GM23338 (cell line): ENCODE measurements around the gene GRK5.

Experiments used
- CREB1 ChIP-seq: fragments of 250-450 bp; sonication (Bioruptor Pico); IDR thresholded peaks from 2 replicates; pipeline ENCODE4 v1.5.0; 2020; ENCODE audit warnings: low read depth, mild to moderate bottlenecking, moderate library complexity
- CTCF ChIP-seq, 2 experiments: fragments of 200-600 bp in 1 of 2; sonication (generic) in 1 of 2; conservative IDR thresholded peaks; 2 replicates each; pipeline versions ENCODE4 v1.5.1 to v1.6.1; 2016 to 2017; ENCODE audit warnings: antibody characterized with exemption in 2 of 2, low read depth in 2 of 2, mild to moderate bottlenecking in 2 of 2, moderate library complexity in 1 of 2
- EZH2 ChIP-seq: fragments of 200-600 bp; sonication (generic); IDR thresholded peaks from one replicate; pipeline ENCODE4 v1.8.0; 2017; ENCODE audit warnings: antibody characterized with exemption, mild to moderate bottlenecking, low read depth; ENCODE audit not compliant: unreplicated experiment
- EZH2phosphoT487 ChIP-seq: fragments of 200-600 bp; sonication (generic); IDR thresholded peaks from one replicate; pipeline ENCODE4 v1.8.1; 2018; ENCODE audit warnings: antibody characterized with exemption; ENCODE audit not compliant: unreplicated experiment
- JUNB ChIP-seq: IDR thresholded peaks from one replicate; pipeline ENCODE4 v1.6.1; 2016; ENCODE audit warnings: antibody characterized with exemption; ENCODE audit not compliant: unreplicated experiment
- NANOG ChIP-seq: IDR thresholded peaks from 2 replicates; pipeline ENCODE4 v1.6.1; 2016; ENCODE audit warnings: antibody characterized with exemption, borderline replicate concordance
- POLR2AphosphoS5 ChIP-seq: IDR thresholded peaks from 2 replicates; pipeline ENCODE4 v1.6.1; 2016; ENCODE audit warnings: antibody characterized with exemption, low read depth
- STAT1 ChIP-seq: IDR thresholded peaks from one replicate; pipeline ENCODE4 v1.6.1; 2016; ENCODE audit warnings: antibody characterized with exemption; ENCODE audit not compliant: unreplicated experiment
- ZNF114 ChIP-seq: fragments of 250-450 bp; sonication (Bioruptor Pico); IDR thresholded peaks from 2 replicates; pipeline ENCODE4 v1.5.0; 2020; ENCODE audit warnings: mild to moderate bottlenecking, moderate library complexity
- ZNF331 ChIP-seq: fragments of 250-450 bp; sonication (Bioruptor Pico); IDR thresholded peaks from 2 replicates; pipeline ENCODE4 v1.5.0; 2020; ENCODE audit warnings: low read depth, mild to moderate bottlenecking, moderate library complexity
- TF ChIP-seq, protein P1 (sequence below): fragments of 250-450 bp; sonication (Bioruptor Pico); IDR thresholded peaks from 2 replicates; pipeline ENCODE4 v1.5.0; 2020; ENCODE audit warnings: mild to moderate bottlenecking, moderate library complexity
- TF ChIP-seq, protein P2 (sequence below): IDR thresholded peaks from one replicate; pipeline ENCODE4 v1.6.1; 2018; ENCODE audit warnings: antibody characterized with exemption; ENCODE audit not compliant: unreplicated experiment
- TF ChIP-seq, protein P3 (sequence below): IDR thresholded peaks from 2 replicates; pipeline ENCODE4 v1.6.1; 2016; ENCODE audit warnings: antibody characterized with exemption

DNA sequence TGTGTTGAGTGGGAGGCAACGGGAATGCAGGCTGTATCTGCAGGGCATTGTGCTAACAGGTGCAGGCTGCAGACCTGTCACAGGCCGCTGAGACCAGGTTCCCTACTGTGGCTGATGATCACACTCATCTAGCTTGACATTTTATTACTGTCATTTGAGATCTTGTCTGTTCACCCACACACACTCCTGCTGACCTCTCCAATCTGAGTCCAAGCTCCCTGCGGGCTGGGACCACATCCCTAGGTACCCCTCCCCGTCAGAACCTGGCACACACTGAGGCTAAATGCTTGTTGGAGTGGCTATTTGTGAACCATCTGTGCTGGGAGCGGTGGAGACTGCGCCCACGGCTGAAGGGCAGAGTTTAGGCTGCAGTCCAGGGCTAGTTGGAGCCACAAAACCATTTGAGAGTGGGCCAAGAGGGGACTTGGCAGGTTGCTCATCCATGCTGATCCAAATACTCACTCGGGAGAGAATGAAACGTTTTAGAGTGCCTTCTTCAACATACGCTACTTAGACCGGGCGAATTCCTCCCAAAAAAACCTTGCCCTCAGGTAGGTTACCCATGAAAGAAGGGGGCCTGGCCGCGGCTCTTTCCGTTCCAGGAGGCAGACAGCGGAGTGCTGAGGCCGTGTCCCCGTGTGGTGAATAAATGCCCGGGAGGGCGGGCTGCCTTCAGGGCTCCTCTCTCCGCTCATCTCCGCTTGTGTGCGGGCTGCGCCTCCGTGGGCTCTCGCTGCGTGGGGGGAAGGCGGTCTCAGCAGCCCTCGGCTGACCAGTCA lies 170.8 kb downstream of the GRK5 start:
- TF ChIP-seq CTCF (conservative IDR thresholded peaks at IDR 0.05; ENCODE audit: low read depth in 2 of 2) (no peak), POLR2AphosphoS5 (no peak), EZH2 (no peak), CREB1 (CRISPR knock-in tag) (no peak), JUNB (no peak), NANOG (no peak), ZNF114 (CRISPR knock-in tag) (no peak), ZNF331 (CRISPR knock-in tag) (no peak), EZH2phosphoT487 (no peak), STAT1 (no peak)
- TF ChIP-seq, protein P1, sequence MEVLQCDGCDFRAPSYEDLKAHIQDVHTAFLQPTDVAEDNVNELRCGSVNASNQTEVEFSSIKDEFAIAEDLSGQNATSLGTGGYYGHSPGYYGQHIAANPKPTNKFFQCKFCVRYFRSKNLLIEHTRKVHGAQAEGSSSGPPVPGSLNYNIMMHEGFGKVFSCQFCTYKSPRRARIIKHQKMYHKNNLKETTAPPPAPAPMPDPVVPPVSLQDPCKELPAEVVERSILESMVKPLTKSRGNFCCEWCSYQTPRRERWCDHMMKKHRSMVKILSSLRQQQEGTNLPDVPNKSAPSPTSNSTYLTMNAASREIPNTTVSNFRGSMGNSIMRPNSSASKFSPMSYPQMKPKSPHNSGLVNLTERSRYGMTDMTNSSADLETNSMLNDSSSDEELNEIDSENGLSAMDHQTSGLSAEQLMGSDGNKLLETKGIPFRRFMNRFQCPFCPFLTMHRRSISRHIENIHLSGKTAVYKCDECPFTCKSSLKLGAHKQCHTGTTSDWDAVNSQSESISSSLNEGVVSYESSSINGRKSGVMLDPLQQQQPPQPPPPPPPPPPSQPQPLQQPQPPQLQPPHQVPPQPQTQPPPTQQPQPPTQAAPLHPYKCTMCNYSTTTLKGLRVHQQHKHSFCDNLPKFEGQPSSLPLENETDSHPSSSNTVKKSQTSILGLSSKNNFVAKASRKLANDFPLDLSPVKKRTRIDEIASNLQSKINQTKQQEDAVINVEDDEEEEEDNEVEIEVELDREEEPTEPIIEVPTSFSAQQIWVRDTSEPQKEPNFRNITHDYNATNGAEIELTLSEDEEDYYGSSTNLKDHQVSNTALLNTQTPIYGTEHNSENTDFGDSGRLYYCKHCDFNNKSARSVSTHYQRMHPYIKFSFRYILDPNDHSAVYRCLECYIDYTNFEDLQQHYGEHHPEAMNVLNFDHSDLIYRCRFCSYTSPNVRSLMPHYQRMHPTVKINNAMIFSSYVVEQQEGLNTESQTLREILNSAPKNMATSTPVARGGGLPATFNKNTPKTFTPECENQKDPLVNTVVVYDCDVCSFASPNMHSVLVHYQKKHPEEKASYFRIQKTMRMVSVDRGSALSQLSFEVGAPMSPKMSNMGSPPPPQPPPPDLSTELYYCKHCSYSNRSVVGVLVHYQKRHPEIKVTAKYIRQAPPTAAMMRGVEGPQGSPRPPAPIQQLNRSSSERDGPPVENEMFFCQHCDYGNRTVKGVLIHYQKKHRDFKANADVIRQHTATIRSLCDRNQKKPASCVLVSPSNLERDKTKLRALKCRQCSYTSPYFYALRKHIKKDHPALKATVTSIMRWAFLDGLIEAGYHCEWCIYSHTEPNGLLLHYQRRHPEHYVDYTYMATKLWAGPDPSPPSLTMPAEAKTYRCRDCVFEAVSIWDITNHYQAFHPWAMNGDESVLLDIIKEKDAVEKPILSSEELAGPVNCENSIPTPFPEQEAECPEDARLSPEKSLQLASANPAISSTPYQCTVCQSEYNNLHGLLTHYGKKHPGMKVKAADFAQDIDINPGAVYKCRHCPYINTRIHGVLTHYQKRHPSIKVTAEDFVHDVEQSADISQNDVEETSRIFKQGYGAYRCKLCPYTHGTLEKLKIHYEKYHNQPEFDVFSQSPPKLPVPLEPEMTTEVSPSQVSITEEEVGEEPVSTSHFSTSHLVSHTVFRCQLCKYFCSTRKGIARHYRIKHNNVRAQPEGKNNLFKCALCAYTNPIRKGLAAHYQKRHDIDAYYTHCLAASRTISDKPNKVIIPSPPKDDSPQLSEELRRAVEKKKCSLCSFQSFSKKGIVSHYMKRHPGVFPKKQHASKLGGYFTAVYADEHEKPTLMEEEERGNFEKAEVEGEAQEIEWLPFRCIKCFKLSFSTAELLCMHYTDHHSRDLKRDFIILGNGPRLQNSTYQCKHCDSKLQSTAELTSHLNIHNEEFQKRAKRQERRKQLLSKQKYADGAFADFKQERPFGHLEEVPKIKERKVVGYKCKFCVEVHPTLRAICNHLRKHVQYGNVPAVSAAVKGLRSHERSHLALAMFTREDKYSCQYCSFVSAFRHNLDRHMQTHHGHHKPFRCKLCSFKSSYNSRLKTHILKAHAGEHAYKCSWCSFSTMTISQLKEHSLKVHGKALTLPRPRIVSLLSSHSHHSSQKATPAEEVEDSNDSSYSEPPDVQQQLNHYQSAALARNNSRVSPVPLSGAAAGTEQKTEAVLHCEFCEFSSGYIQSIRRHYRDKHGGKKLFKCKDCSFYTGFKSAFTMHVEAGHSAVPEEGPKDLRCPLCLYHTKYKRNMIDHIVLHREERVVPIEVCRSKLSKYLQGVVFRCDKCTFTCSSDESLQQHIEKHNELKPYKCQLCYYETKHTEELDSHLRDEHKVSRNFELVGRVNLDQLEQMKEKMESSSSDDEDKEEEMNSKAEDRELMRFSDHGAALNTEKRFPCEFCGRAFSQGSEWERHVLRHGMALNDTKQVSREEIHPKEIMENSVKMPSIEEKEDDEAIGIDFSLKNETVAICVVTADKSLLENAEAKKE (CRISPR knock-in tag), result no peak
- TF ChIP-seq, protein P2, sequence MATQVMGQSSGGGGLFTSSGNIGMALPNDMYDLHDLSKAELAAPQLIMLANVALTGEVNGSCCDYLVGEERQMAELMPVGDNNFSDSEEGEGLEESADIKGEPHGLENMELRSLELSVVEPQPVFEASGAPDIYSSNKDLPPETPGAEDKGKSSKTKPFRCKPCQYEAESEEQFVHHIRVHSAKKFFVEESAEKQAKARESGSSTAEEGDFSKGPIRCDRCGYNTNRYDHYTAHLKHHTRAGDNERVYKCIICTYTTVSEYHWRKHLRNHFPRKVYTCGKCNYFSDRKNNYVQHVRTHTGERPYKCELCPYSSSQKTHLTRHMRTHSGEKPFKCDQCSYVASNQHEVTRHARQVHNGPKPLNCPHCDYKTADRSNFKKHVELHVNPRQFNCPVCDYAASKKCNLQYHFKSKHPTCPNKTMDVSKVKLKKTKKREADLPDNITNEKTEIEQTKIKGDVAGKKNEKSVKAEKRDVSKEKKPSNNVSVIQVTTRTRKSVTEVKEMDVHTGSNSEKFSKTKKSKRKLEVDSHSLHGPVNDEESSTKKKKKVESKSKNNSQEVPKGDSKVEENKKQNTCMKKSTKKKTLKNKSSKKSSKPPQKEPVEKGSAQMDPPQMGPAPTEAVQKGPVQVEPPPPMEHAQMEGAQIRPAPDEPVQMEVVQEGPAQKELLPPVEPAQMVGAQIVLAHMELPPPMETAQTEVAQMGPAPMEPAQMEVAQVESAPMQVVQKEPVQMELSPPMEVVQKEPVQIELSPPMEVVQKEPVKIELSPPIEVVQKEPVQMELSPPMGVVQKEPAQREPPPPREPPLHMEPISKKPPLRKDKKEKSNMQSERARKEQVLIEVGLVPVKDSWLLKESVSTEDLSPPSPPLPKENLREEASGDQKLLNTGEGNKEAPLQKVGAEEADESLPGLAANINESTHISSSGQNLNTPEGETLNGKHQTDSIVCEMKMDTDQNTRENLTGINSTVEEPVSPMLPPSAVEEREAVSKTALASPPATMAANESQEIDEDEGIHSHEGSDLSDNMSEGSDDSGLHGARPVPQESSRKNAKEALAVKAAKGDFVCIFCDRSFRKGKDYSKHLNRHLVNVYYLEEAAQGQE, result no peak
- TF ChIP-seq, protein P3, sequence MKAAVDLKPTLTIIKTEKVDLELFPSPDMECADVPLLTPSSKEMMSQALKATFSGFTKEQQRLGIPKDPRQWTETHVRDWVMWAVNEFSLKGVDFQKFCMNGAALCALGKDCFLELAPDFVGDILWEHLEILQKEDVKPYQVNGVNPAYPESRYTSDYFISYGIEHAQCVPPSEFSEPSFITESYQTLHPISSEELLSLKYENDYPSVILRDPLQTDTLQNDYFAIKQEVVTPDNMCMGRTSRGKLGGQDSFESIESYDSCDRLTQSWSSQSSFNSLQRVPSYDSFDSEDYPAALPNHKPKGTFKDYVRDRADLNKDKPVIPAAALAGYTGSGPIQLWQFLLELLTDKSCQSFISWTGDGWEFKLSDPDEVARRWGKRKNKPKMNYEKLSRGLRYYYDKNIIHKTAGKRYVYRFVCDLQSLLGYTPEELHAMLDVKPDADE, result no peak
